Measurements from ENCODE around the gene TFPI.

The TFPI gene

DNA sequence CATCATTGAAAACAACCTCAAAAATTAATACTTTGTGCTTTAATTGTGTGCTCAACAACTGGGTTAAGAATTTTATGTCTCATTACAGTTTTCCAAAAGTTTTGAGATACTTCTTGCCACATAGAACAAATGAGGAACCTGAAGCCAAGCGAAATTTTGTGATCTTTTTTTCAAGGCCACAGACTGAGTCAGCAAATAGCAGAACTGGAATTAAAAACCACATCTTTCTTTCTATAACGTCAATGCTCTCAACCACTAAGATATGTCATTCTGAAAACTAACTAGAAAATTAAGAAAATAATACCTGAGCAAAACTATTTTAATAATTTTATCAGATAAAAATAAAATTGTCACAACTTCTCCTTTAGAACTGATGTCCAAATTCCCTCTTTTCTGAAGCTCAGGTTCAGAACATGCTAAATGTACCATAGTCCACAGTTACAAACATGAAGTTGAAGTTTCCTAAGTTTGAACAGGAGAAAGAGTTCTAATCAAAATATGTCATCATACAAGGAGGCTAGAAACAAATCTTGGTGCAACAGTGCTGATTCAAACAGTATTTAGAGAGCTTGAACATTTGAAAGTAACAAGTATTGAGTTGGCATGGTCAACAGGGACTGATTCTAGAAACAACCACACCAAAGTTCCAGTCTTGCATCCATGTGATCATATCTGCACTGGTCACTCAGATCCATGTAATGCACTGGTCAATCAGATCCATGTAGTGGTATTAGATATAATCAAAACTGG is 78.6 kb downstream of the TFPI start:
- H3K9ac ChIP-seq (ENCODE audit: low read depth, low read length) = no peak overlapping the region
- no peaks in the 10 kb centered on the region for H3K4me1 ChIP-seq (ENCODE audit: insufficient read depth, low read length)
- no peaks in the 10 kb centered on the region for H3K9me3 ChIP-seq (ENCODE audit: insufficient read depth, low read depth, low read length)
- H3K27ac ChIP-seq (ENCODE audit: low read length) = no peak overlapping the region
- no peak overlapping the region for H3K4me3 ChIP-seq (ENCODE audit: low read length)
- no peaks in the 10 kb centered on the region for H3K36me3 ChIP-seq (ENCODE audit: insufficient read depth, low read depth, low read length)
- no peaks in the 10 kb centered on the region for H3K27me3 ChIP-seq (ENCODE audit: insufficient read depth, low read length)

DNA sequence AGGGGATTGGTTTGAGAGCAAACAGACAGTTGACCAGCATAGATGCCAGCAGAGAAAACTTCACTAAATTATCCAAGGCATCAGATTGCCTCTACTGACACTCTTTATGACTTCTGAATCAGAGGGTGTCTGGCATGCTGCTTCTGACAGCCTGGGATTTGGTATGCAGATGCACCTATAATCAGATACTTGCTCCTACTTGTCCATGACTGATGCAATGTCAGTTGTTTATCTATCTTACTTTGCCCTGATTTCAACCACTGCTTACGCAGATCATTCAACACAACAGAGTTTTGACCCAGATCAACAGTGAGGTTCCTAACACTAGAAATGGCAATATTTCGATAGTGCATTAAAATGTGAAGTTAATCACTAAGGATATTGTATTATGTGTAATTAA is 83.5 kb downstream of the TFPI start:
- H3K4me3 ChIP-seq (ENCODE audit: low read length) = no peak overlapping the region
- no peak overlapping the region for H3K9ac ChIP-seq (ENCODE audit: low read depth, low read length)
- no peak overlapping the region for H3K27ac ChIP-seq (ENCODE audit: low read length)
- H3K36me3 ChIP-seq (ENCODE audit: insufficient read depth, low read depth, low read length) = no peaks in the 10 kb centered on the region
- H3K9me3 ChIP-seq (ENCODE audit: insufficient read depth, low read depth, low read length) = no peaks in the 10 kb centered on the region
- H3K4me1 ChIP-seq (ENCODE audit: insufficient read depth, low read length) = no peaks in the 10 kb centered on the region
- H3K27me3 ChIP-seq (ENCODE audit: insufficient read depth, low read length) = no peaks in the 10 kb centered on the region

DNA sequence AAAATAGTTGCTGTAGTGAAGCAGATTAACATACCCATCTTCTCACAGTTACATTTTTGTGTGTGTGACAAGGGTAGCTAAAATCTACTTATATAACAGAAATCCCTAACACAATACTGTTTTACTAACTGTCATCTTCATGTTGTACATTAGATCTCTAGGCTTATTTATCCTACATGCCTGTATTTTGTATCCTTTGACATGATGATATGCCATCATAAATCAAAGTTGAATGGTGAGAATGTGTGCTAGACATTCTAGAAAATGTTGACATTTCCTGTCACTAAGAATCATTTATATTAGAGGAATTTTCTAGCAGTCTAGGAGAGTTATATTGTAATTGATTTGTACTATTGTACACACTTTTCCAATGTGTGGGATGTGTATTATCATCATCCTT is 84.7 kb downstream of the TFPI start:
- Histone ChIP-seq H3K4me1 (ENCODE audit: insufficient read depth, low read length) (no peaks in the 10 kb centered on the region), H3K36me3 (ENCODE audit: insufficient read depth, low read depth, low read length) (no peaks in the 10 kb centered on the region), H3K4me3 (ENCODE audit: low read length) (no peak overlapping the region), H3K9me3 (ENCODE audit: insufficient read depth, low read depth, low read length) (no peaks in the 10 kb centered on the region), H3K27me3 (ENCODE audit: insufficient read depth, low read length) (no peaks in the 10 kb centered on the region), H3K9ac (ENCODE audit: low read depth, low read length) (no peak overlapping the region), H3K27ac (ENCODE audit: low read length) (no peak overlapping the region)

DNA sequence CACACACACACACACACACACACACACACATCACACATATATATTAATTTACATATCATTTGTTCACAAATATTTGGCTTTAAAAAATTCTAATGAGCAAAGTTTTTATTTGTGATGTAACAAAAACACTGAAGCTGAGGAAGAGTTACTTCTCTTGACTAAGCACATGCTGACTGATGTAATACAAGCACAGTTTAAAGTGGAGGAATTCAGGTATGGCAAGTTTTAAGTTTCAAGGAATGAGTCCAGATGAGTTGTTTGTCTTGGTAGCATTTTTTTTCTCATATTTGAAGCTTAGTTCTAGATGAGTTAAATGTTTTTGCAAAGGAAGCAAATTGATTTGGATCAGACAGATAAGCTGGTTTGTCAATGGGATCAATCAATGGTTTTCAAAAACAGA is 86.0 kb downstream of the TFPI start:
- H3K36me3 ChIP-seq (ENCODE audit: insufficient read depth, low read depth, low read length) = no peaks in the 10 kb centered on the region
- H3K27me3 ChIP-seq (ENCODE audit: insufficient read depth, low read length) = no peaks in the 10 kb centered on the region
- no peaks in the 10 kb centered on the region for H3K9me3 ChIP-seq (ENCODE audit: insufficient read depth, low read depth, low read length)
- no peak overlapping the region for H3K4me3 ChIP-seq (ENCODE audit: low read length)
- H3K9ac ChIP-seq (ENCODE audit: low read depth, low read length) = no peak overlapping the region
- no peaks in the 10 kb centered on the region for H3K4me1 ChIP-seq (ENCODE audit: insufficient read depth, low read length)
- H3K27ac ChIP-seq (ENCODE audit: low read length) = no peak overlapping the region

DNA sequence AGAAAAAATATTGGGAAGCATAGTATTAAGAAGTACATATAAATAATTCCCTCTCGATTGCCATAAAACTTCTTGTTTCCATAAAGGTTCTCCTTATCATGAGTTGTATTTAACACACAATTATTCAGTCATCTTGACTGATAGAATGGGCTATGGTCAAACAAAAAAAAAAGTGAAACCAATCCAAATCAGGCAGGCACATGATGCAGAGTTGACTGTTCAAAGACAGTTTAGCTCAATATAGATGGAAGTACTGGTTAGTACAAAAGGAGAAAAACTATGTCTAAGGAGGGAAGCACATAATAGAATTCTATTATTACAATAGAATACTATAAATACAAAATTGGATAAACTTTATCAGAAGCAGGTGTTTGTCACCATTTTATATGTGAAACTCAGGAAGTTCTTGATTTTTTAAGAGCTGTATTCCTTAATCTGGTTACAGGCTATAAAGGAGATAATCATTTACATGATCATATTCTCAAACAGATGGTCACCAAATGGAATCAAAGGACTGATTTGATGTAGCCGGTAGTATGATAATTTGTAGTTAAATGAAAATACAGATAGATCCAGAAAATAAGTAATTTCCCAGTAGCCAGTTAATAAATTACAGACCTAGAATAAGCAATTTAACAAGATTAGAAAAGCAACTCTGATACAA is 88.0 kb downstream of the TFPI start:
- no peak overlapping the region for H3K4me3 ChIP-seq (ENCODE audit: low read length)
- H3K9me3 ChIP-seq (ENCODE audit: insufficient read depth, low read depth, low read length) = no peaks in the 10 kb centered on the region
- H3K27me3 ChIP-seq (ENCODE audit: insufficient read depth, low read length) = no peaks in the 10 kb centered on the region
- H3K9ac ChIP-seq (ENCODE audit: low read depth, low read length) = no peak overlapping the region
- H3K27ac ChIP-seq (ENCODE audit: low read length) = no peak overlapping the region
- no peaks in the 10 kb centered on the region for H3K36me3 ChIP-seq (ENCODE audit: insufficient read depth, low read depth, low read length)
- H3K4me1 ChIP-seq (ENCODE audit: insufficient read depth, low read length) = no peaks in the 10 kb centered on the region

DNA sequence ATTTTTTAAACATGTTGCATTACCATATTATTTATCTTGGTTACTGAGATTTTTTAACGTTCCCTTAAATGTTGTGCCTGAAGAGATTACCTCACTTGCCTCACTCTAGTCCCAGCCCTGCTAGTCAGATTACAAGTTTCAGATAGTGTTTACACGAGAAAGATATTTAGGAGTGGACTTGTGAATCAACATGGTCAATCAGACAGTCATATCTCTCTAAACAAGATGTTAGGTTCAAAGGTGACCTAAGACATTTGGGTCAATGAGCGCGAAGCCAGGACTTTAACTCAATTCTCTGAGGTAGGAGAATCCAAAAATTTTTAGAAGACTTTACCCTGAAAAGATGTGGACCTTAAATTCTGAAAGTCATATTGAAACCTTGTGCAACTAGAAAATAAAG is 91.4 kb downstream of the TFPI start:
- Histone ChIP-seq H3K9me3 (ENCODE audit: insufficient read depth, low read depth, low read length) (no peaks in the 10 kb centered on the region), H3K27me3 (ENCODE audit: insufficient read depth, low read length) (no peaks in the 10 kb centered on the region), H3K36me3 (ENCODE audit: insufficient read depth, low read depth, low read length) (no peaks in the 10 kb centered on the region), H3K4me3 (ENCODE audit: low read length) (no peak overlapping the region), H3K4me1 (ENCODE audit: insufficient read depth, low read length) (no peaks in the 10 kb centered on the region), H3K9ac (ENCODE audit: low read depth, low read length) (no peak overlapping the region), H3K27ac (ENCODE audit: low read length) (no peak overlapping the region)

DNA sequence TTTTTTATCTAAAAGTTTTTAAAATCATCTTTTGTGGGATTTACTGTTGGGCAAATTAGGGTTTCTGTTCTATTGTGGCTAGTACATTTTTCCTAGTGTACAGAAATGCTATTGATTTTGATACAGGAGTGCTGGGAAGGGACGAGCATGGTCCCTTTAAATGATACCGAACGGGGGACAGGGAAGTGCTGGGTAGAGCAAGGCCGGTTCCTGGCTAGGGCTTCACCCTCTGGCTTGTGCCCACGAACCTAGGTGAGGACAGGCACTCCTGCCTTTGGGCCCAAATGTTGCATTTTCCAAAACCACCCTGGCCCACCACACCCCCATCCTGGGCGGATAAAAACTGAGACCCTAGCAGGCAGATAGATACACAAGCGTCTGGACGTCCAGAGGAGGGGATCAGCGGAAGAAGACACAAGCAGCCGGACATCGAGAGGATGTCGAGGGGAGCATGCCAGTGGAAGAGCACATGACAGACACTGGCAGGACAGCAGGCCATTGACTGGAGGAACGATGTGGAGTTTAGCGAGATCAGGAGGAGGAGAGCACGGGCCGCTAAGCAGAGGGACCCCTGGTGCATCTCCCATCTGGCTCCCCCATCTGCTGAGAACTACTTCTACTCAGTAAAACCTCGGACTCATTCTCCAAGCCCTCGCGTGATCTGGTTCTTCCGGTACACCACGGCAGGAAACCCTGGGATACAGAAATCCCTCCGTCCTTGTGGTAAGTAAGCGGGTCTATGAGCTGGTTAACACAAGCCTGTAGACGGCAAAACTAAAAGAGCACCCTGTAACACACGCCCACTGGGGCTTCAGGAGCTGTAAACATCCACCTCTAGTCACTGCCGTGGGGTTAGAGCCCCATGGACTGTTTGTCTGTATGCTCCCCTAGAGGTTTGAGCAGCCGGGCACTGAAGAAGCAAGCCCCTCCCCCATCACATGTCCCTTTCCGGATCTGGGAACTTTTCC is 92.7 kb downstream of the TFPI start:
- Histone ChIP-seq H3K36me3 (ENCODE audit: insufficient read depth, low read depth, low read length) (no peaks in the 10 kb centered on the region), H3K9me3 (ENCODE audit: insufficient read depth, low read depth, low read length) (no peaks in the 10 kb centered on the region), H3K9ac (ENCODE audit: low read depth, low read length) (no peak overlapping the region), H3K4me1 (ENCODE audit: insufficient read depth, low read length) (no peaks in the 10 kb centered on the region), H3K27ac (ENCODE audit: low read length) (no peak overlapping the region), H3K4me3 (ENCODE audit: low read length) (no peak overlapping the region), H3K27me3 (ENCODE audit: insufficient read depth, low read length) (no peaks in the 10 kb centered on the region)

DNA sequence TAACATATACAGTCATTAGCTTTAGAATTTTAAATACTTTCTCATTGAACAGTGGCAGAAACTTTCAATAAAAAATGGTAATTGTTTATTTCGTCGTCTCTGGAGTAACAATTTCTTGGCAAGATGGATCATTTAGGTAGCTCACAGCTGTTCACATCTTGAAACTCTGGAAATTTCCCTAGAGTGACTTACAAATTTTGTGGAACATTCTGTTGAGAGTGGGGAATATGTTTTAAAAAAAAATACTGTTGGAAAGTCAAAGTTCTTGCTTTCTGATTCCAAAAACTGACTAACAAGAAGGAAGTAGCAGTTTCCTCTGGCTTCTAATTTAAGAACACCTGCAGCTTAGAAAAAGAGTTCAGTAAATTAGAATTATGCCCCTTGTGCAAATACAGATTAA is 95.0 kb downstream of the TFPI start:
- H3K36me3 ChIP-seq (ENCODE audit: insufficient read depth, low read depth, low read length) = no peaks in the 10 kb centered on the region
- no peak overlapping the region for H3K4me3 ChIP-seq (ENCODE audit: low read length)
- no peak overlapping the region for H3K9ac ChIP-seq (ENCODE audit: low read depth, low read length)
- H3K27me3 ChIP-seq (ENCODE audit: insufficient read depth, low read length) = no peaks in the 10 kb centered on the region
- H3K27ac ChIP-seq (ENCODE audit: low read length) = no peak overlapping the region
- H3K4me1 ChIP-seq (ENCODE audit: insufficient read depth, low read length) = no peaks in the 10 kb centered on the region
- H3K9me3 ChIP-seq (ENCODE audit: insufficient read depth, low read depth, low read length) = no peaks in the 10 kb centered on the region

DNA sequence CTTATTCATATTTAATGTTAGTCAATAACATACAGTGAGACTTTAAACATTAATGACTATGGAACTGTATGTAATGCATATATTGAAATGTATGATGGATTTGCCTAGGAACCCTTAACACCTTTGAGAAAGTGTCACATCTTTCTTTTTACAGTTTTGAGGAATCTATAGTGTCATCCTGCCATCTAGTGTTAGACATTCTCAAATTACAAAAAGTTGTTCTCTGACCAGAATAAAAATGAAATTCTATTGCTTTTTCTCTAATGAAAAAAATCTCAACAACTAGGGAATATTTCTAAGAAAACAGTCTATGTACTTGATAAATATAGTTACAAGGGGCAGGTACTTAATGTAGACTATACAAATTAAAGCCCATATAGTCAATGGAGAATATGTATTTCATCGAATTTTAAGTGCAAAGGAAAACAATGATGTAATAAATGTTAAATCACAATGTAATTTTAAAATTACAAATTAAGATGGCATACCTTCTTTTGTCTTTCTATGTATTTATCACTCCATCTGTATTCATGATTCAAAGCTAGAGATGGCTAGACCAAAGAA is 101.1 kb downstream of the TFPI start:
- Histone ChIP-seq H3K27me3 (ENCODE audit: insufficient read depth, low read length) (no peaks in the 10 kb centered on the region), H3K4me1 (ENCODE audit: insufficient read depth, low read length) (peaks cover 5% of the 10 kb centered on the region; the same call in 1 of the 2 replicates), H3K36me3 (ENCODE audit: insufficient read depth, low read depth, low read length) (no peaks in the 10 kb centered on the region), H3K9me3 (ENCODE audit: insufficient read depth, low read depth, low read length) (no peaks in the 10 kb centered on the region), H3K4me3 (ENCODE audit: low read length) (no peak overlapping the region), H3K27ac (ENCODE audit: low read length) (no peak overlapping the region), H3K9ac (ENCODE audit: low read depth, low read length) (no peak overlapping the region)

DNA sequence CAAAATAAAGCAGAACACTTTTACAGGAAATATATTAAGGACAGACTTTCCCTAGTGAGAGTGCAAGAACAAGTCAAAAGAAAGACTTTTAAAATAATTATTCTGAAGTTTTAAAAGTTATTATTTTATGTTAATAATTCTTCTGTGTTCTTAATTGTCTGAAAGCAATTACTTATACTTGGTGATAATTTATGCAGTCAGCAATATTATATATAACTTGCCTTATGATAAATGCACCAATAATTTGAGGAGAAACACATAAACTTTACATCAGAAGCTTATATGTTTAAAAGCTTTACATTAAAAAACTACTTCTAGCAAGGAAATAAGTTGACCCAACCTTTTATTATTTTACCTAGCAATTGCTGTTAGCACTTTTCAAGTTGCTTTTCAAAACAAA is 102.7 kb downstream of the TFPI start:
- H3K4me1 ChIP-seq (ENCODE audit: insufficient read depth, low read length) = peaks cover 5% of the 10 kb centered on the region; the same call in 1 of the 2 replicates
- no peak overlapping the region for H3K9ac ChIP-seq (ENCODE audit: low read depth, low read length)
- no peak overlapping the region for H3K27ac ChIP-seq (ENCODE audit: low read length)
- no peaks in the 10 kb centered on the region for H3K9me3 ChIP-seq (ENCODE audit: insufficient read depth, low read depth, low read length)
- H3K27me3 ChIP-seq (ENCODE audit: insufficient read depth, low read length) = no peaks in the 10 kb centered on the region
- no peaks in the 10 kb centered on the region for H3K36me3 ChIP-seq (ENCODE audit: insufficient read depth, low read depth, low read length)
- no peak overlapping the region for H3K4me3 ChIP-seq (ENCODE audit: low read length)

DNA sequence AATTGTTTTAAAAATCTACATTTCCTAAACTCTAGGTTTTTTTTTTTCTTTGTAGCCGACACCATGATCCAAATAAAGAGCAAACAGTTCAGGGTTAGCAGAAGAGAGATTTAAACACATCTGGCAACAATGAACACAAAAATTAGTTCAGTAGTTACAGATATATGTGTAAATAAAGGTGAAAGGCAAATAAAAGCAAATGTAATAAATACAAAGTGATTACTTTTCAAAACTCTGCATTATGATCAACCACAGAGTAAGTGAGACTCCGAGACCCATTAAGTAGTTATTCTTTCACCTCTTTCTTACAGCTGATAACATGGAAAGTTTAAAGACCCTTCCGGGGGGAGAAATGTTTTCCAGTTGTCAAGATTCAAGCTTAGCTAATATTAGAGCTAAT is 106.9 kb downstream of the TFPI start:
- H3K9me3 ChIP-seq (ENCODE audit: insufficient read depth, low read depth, low read length) = no peaks in the 10 kb centered on the region
- no peak overlapping the region for H3K9ac ChIP-seq (ENCODE audit: low read depth, low read length)
- H3K27ac ChIP-seq (ENCODE audit: low read length) = no peak overlapping the region
- no peak overlapping the region for H3K4me3 ChIP-seq (ENCODE audit: low read length)
- H3K27me3 ChIP-seq (ENCODE audit: insufficient read depth, low read length) = no peaks in the 10 kb centered on the region
- no peaks in the 10 kb centered on the region for H3K36me3 ChIP-seq (ENCODE audit: insufficient read depth, low read depth, low read length)
- H3K4me1 ChIP-seq (ENCODE audit: insufficient read depth, low read length) = peaks cover 5% of the 10 kb centered on the region; the same call in 1 of the 2 replicates

Data from iPS-20b (cell line).